KMS-11 (cell line): ENCODE results near the gene UBQLN1.

Experiments used
- H2AFZ ChIP-seq: fragments of 200-600 bp; sonication (generic); 2 replicates; pipeline ENCODE4 v1.6.1; 2016; ENCODE audit warnings: antibody characterized with exemption, mixed run types, low read depth
- H3K27ac ChIP-seq: fragments of 200-600 bp; sonication (generic); 2 replicates; pipeline ENCODE4 v1.6.1; 2016; ENCODE audit warnings: mild to moderate bottlenecking, mixed run types
- H3K27me3 ChIP-seq: fragments of 200-600 bp; sonication (generic); 2 replicates; pipeline ENCODE4 v1.6.1; 2017; ENCODE audit warnings: mild to moderate bottlenecking, low read depth, mixed run types, moderate library complexity; ENCODE audit not compliant: insufficient read depth
- H3K36me3 ChIP-seq: fragments of 200-600 bp; sonication (generic); 2 replicates; pipeline ENCODE4 v1.6.1; 2017; ENCODE audit warnings: mild to moderate bottlenecking, mixed run types; ENCODE audit not compliant: insufficient read depth
- H3K4me1 ChIP-seq: fragments of 200-600 bp; sonication (generic); 2 replicates; pipeline ENCODE4 v1.6.1; 2016; ENCODE audit warnings: mild to moderate bottlenecking, low read depth, mixed run types; ENCODE audit not compliant: poor library complexity, severe bottlenecking
- H3K4me2 ChIP-seq: fragments of 200-600 bp; sonication (generic); 2 replicates; pipeline ENCODE4 v1.7.0; 2016; ENCODE audit warnings: mild to moderate bottlenecking, mixed run types
- H3K4me3 ChIP-seq: fragments of 200-600 bp; sonication (generic); IDR thresholded peaks from 2 replicates; pipeline ENCODE4 v1.6.1; 2017; ENCODE audit warnings: low read depth, low read length, mixed read lengths; ENCODE audit not compliant: insufficient read depth
- H3K79me2 ChIP-seq: fragments of 200-600 bp; sonication (generic); 2 replicates; pipeline ENCODE4 v1.6.1; 2016; ENCODE audit warnings: low read depth, mixed run types; ENCODE audit not compliant: insufficient read depth
- H3K9ac ChIP-seq: fragments of 200-600 bp; sonication (generic); 2 replicates; pipeline ENCODE4 v1.6.1; 2016; ENCODE audit warnings: mild to moderate bottlenecking, mixed run types
- H4K20me1 ChIP-seq: fragments of 200-600 bp; sonication (generic); 2 replicates; pipeline ENCODE4 v1.6.1; 2016; ENCODE audit warnings: mild to moderate bottlenecking, mixed run types; ENCODE audit not compliant: insufficient read depth
- CTCF ChIP-seq: fragments of 200-600 bp; sonication (generic); conservative IDR thresholded peaks from 2 replicates; pipeline ENCODE4 v1.6.1; 2017; ENCODE audit warnings: low read depth, mild to moderate bottlenecking, antibody characterized with exemption, low read length, moderate library complexity, mixed read lengths

The UBQLN1 gene

GRCh38 chr9:83681490-83681889 lies 26.3 kb downstream of the UBQLN1 start:
- no peak overlapping the region for H3K4me2 ChIP-seq
- no peak overlapping the region for H3K4me3 ChIP-seq
- H4K20me1 ChIP-seq = peaks cover 21% of the 10 kb centered on the region
- peaks cover 68% of the 10 kb centered on the region for H3K79me2 ChIP-seq
- TF ChIP-seq CTCF = no peak
- no peak overlapping the region for H2AFZ ChIP-seq
- no peak overlapping the region for H3K9ac ChIP-seq
- no peaks in the 10 kb centered on the region for H3K4me1 ChIP-seq
- no peaks in the 10 kb centered on the region; the same call in 1 of the 2 replicates for H3K36me3 ChIP-seq
- no peak overlapping the region for H3K27ac ChIP-seq
- H3K27me3 ChIP-seq = no peaks in the 10 kb centered on the region

- no peak overlapping the region for H3K4me3 ChIP-seq
- peaks cover 10% of the 10 kb centered on the region for H4K20me1 ChIP-seq
- no peak overlapping the region for H3K27ac ChIP-seq
- peaks cover 66% of the 10 kb centered on the region for H3K79me2 ChIP-seq
- no peak overlapping the region for H3K9ac ChIP-seq
- H3K4me1 ChIP-seq = no peaks in the 10 kb centered on the region
- H3K36me3 ChIP-seq = no peaks in the 10 kb centered on the region; the same call in 1 of the 2 replicates
- H3K4me2 ChIP-seq = no peak overlapping the region
- no peak overlapping the region for H2AFZ ChIP-seq
- no peaks in the 10 kb centered on the region for H3K27me3 ChIP-seq
- TF ChIP-seq CTCF = no peak
These were observed 27.5 kb downstream of the UBQLN1 start for GRCh38 chr9:83680233-83680632.

GRCh38 chr9:83677596-83677995 lies 30.2 kb downstream of the UBQLN1 start:
- no peak overlapping the region for H3K4me2 ChIP-seq
- H4K20me1 ChIP-seq = no peaks in the 10 kb centered on the region
- no peak overlapping the region for H3K4me3 ChIP-seq
- H3K9ac ChIP-seq = no peak overlapping the region
- TF ChIP-seq CTCF = no peak
- no peaks in the 10 kb centered on the region for H3K4me1 ChIP-seq
- H2AFZ ChIP-seq = no peak overlapping the region
- no peak overlapping the region for H3K27ac ChIP-seq
- no peaks in the 10 kb centered on the region; the same call in 1 of the 2 replicates for H3K36me3 ChIP-seq
- H3K79me2 ChIP-seq = peaks cover 40% of the 10 kb centered on the region; the same call in 1 of the 2 replicates
- H3K27me3 ChIP-seq = no peaks in the 10 kb centered on the region

GRCh38 chr9:83675466-83675865 lies 32.3 kb downstream of the UBQLN1 start:
- Histone ChIP-seq H3K4me2 (no peak overlapping the region), H3K4me1 (no peaks in the 10 kb centered on the region), H3K4me3 (no peak overlapping the region), H3K79me2 (peaks cover 24% of the 10 kb centered on the region; the same call in 1 of the 2 replicates), H3K27ac (no peak overlapping the region), H4K20me1 (no peaks in the 10 kb centered on the region), H3K36me3 (no peaks in the 10 kb centered on the region; the same call in 1 of the 2 replicates), H3K9ac (no peak overlapping the region), H3K27me3 (no peaks in the 10 kb centered on the region), H2AFZ (no peak overlapping the region)
- TF ChIP-seq CTCF = no peak
